Stimulated activated naive CD4-positive, alpha-beta T cell treated with Interleukin-2 at 50 U/mL for 16 hours (primary cell): ENCODE data around the gene SLC22A13.
"Not testable (repeated sequence)": the region's sequence is repeated elsewhere in the genome, so short reads cannot be mapped to it uniquely, and the experiment has no call there.

Source experiments
- DNase-seq: peaks from one replicate; lab custom pipeline; 2025; lab: John Stamatoyannopoulos, UW

The SLC22A13 gene

GRCh38 chr3:38264779-38265178 is 833 bp upstream of the SLC22A13 start:
- no peak for DNase-seq

- no peak for DNase-seq
These were observed 1.2 kb downstream of the SLC22A13 start for GRCh38 chr3:38266810-38267209.

DNA sequence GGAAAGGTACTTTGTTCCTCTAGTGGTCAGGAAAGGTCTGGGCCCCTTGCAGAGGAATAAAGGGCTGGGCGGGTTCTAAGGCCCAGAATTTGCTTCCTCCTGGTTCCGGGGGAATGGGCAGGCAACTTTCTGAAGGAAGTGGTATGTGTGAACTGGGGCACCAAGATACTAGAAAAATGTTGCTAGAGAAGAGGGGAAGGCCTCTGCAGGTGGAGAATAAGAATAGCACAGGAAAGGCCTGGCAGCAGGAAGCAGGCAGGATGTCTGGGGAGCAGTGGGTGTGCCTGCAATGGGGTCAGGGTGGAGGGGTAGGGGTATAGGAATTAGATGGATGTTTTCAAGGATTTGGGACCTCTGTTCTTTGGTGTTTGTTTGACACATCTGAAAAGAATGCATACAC is 2.0 kb downstream of the SLC22A13 start:
- no peak for DNase-seq

DNA sequence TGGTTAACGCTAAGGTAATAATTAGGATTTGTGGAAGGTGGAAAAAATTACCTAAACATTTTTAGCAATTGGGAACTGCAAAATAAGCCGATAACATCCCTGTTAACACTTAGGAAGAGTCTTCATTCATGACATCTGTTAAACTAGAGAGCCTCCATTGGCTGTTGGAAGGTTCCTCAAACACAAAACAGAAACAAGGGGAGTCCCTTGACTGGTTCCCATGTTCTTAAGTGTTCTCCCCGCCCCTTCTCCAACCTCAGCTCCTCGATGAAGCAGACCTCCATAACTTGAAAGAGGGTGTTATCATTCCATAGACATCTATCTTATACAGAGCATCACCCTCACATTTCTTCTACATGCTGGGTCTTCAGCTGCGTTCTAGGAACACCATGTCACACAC is 2.5 kb downstream of the SLC22A13 start:
- DNase-seq, result no peak

DNA sequence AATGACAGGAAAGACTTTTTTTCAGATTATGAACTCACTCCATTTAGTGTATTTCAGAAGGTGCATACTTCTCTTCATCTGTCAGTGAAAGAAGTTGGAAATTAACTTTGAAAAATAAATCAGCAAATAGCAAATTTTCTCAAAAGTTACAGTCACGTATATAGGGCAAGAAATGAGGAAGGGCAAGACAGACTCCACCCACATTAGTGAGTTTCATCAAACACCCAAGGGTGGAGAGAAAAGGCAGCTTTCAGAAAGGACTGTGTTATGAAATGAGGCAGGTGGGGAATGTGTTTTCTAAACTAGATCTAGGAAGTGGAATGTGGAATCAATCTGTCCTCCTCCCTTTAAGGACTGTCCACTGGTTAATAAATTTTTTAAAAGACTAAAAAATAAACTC is 2.9 kb downstream of the SLC22A13 start:
- DNase-seq, result no peak

DNA sequence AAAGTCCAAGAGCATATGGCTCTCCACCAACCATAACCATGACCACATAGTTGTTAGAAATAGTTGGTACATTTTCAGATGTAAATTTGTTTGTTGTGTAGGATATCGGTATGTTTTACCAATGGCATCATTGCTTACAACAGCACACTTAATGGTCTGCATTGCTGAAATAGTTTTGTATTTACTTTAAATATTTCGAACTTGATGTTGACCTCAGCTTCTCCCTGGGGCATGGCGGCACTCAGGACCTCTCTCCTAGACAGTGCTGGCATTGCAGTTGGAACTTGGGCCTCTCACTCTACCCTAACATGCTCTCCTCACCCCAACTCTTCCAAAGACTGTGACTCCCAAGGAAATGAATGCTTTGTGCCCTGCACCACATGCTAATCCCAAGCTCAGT is 5.0 kb downstream of the SLC22A13 start:
- DNase-seq, result no peak

GRCh38 chr3:38271553-38271952 is 5.9 kb downstream of the SLC22A13 start:
- DNase-seq, result no peak

DNA sequence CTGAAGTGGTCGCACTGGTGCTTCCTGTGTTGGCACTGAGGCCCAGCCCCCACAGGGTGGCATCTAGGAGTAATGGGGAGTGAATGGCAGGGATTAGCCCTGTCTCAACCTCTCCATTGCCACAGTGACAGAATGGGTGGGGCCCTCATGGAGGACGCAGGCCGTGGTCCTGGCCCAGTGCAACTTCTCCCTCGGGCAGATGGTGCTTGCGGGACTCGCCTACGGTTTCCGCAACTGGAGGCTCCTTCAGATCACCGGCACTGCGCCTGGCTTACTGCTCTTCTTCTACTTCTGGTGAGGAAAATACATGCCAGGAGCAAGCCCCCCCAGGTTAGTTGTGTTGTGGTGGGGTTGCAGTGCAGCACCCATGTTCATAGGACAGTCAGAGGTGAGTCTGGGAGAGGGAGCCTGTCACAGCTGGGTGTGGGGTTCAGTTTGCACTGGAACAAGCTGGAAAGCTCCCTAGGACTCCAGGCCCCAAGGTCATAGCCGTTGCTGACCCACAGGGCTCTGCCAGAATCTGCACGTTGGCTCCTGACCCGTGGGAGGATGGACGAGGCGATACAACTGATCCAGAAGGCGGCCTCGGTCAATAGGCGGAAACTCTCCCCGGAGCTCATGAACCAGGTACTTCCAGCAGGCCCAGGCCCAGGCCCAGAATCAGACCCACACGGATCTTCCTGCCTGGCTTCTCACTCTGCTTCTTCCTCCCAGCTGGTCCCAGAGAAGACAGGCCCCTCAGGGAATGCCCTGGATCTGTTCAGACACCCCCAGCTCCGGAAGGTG is 9.4 kb downstream of the SLC22A13 start:
- no peak for DNase-seq

- no peak for DNase-seq
These were observed 10.0 kb downstream of the SLC22A13 start for GRCh38 chr3:38275658-38276057.

- no peak for DNase-seq
These were observed 10.7 kb downstream of the SLC22A13 start for GRCh38 chr3:38276081-38276916.

DNA sequence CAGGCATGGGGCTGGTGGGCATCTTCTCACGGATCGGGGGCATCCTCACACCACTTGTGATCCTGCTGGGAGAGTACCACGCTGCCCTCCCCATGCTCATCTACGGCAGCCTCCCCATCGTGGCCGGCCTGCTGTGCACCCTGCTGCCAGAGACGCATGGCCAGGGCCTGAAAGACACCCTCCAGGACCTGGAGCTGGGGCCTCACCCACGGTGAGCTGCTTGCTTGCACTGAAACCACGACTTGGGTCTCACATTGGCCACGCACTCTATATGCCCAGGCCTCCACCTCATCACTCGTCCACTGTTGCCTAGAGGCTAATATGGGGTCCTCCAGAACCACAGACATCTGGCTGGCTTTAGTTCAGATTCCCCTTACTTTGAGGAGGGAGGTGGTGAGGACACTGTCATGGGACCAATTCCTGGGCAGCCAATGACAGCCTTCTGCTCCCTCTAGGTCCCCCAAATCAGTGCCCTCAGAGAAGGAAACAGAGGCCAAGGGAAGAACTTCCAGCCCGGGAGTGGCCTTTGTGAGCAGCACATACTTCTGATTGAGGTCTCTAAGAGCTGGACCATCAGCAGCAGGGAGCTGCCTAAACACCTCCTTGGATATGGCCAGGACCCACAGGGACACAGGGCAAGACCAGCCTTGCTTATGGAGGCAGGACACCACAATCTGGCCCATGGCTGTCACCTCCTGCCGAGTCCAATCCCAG is 11.5 kb downstream of the SLC22A13 start:
- DNase-seq, result no peak

GRCh38 chr3:38278841-38279240 is 13.2 kb downstream of the SLC22A13 start:
- DNase-seq, result no peak

GRCh38 chr3:38281895-38282686 is 16.5 kb downstream of the SLC22A13 start, which contains the start of gene SLC22A14:
Gene SLC22A14, plus strand, starts transcription at chr3:38282294. Its CDS starts 23,733 bp downstream, at chr3:38306027.
- no peak for DNase-seq

DNA sequence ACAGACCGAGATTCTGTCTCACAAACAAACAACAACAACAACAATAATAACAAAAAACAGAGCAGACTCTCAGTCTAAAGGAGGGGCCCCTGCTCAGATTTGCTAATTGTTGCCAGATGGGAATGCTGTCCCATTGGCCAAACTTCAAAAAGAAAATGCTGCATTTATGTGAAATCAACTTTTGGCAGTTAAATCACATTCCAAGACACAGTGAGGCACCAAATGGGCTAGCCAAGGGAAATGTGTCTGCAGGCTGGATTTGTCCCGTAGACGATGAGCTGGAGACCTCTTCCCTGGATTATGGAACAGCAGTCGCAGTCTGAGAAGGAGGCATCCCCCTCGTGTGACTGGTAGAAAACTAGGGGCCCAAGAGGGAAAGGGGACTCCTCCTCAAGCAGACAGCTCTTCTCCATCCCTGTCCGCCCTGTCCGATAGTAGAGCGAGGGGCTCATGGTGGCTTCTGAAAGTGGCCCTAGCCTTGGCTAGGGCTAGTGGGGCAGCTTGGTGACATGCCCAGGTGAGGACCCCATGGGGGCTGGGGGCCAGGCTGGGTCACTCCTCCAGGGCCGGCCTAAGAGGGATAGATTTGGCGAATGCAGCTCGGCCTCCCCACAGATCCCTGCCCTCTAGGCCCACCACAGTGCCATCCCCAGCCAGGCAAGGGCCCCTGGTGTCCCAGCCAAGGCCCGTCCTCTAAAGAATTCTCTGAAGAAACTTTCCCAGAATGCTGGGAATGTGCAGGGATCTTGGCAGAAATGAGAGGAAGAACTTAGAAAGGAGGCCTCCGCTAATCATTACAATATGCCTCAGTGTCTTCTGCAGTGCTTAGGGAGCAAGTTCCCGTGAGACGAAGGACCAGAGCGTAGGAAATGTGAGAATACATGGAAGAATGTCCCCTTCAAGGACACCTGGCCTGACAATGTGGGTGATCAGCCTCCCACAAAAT is 18.5 kb downstream of the SLC22A13 start:
- no peak for DNase-seq

DNA sequence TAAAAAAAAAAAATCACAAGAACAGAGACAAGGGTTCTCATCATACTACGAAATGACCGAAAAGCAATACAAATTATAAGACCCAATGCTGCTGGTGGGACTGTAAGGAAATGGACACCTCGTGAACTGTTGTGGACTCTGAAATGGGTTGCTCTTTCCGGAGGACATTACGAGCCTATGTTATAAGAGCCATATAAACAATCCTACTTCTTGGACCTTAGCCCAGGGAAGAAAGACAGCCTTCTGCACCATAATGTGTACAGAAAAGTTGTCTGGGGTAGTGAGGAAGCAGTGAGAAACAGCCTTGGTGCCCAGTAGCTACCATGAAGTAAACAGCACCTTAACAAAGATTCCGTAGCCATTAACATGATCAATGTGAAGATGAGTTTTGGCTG is 19.1 kb downstream of the SLC22A13 start:
- no peak for DNase-seq

- not testable (repeated sequence) for DNase-seq
These were observed 23.9 kb downstream of the SLC22A13 start for GRCh38 chr3:38289286-38290217.

DNA sequence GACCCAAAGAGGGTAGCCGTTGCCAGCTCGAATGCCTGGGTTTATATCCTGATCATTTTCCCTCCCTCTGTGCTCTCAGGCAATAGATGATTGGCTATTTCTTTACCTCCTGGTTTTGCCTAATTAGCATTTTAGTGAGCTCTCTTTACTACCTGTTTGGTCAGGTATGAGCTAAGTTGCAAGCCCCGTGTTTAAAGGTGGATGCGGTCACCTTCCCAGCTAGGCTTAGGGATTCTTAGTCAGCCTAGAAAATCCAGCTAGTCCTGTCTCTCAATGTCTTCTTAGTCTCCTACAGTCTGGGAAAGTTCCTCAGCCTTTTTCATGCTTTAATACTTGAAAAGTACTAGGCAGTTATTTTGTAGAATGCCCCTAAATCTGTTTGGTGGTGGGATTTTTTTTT is 31.4 kb downstream of the SLC22A13 start:
- DNase-seq, result not testable (repeated sequence)

GRCh38 chr3:38297537-38297936 is 31.9 kb downstream of the SLC22A13 start:
- DNase-seq, result no peak

- DNase-seq, result no peak
These were observed 32.5 kb downstream of the SLC22A13 start for GRCh38 chr3:38297947-38298711.
